ENCODE results near the gene ADGB. TPM values are rescaled to one million over a fixed set of nuclear protein-coding genes. Genes with fewer than 3 reads are reported as not detected.

ADGB gene
- total and polyA plus RNA-seq, 4 experiments from 2014 or later = not detected

DNA sequence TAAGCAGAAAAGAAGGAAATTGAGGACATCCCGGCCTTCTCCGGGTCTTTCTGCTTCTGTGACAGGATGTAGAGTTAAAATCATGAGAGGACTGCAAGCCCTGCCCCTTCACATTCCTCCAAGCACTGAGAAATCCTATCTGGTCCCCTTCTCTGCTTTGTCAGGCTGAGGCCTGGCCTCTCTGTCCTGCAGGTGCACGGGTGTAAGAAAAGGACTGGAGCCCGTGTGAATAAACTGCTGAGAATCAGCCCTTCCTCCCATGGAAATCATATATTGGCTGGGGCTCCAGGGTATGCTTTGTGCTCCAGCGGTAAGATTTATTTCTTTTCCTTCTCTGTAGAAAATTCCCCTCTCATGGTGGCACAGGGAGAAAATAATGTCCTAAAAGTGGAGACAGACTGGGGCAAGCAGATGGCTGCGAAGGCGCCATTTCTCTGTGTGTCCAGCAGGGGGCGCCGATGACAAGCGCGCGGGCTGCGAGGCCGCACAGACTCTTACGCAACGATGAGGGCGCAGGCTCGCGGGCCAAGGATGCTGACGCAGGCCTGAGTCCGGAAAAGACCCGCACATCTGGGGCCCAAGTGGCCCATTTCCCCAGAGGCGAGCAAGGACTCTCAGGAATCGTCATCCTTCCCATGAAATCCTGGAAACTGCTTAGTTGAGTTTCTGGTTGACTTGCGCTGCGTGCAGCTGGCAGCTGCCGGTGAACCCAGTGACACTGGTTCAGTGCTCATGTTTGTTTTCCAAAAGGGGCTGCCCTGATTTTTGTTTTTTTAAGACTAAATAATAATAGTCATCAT, 258.6 kb downstream of the ADGB start:
- H3K27ac ChIP-seq (ENCODE audit: low read depth, low read length) = no peak overlapping the region

DNA sequence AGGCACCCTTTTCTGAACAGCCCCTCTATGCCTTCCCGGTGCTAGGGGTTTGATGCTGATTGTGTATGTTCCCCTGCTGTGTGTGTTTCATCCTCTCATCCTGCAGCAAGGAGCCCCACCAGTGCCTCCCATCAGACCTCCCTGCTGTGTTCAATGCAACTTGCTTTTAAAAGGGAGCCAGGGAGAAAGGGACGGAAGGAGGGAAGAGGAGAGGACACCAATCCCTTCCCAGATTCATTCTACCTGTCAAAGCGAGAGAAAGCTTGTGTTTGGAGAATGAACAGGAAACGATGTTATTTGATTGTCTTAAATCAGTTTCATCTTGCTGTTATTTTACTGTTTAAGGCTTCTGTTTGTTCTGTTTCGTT, 259.2 kb downstream of the ADGB start:
- POLR2A ChIA-PET (ENCODE audit: partially characterized antibody) = no interaction called here
- H3K4me1 Mint-ChIP-seq = peaks cover 0 to 3% (median under 1%) of the 10 kb centered on the region in 4 donors
- no peaks in the 10 kb centered on the region for H3K9me3 ChIP-seq (ENCODE audit: control insufficient read depth in 1 of 2, low read length in 2 of 2)
- no peak for DNase-seq
- H3K4me1 ChIP-seq (ENCODE audit: insufficient read depth, low read length) = peaks cover 5% of the 10 kb centered on the region
- H3K27ac Mint-ChIP-seq = peak overlapping the region in 1 of 7 donors; percentile 58
- peaks cover 0 to 4% (median 0%) of the 10 kb centered on the region in 8 donors for H3K9me3 Mint-ChIP-seq
- H3K27me3 ChIP-seq (ENCODE audit: insufficient read depth, low read length) = no peaks in the 10 kb centered on the region
- intact Hi-C loops (cut with micrococcal nuclease) = loop anchor here (1.0 to 5.0 kb wide), 5 partner anchors 344 to 1606 kb away; partner anchors contain the start of gene STXBP5
- H3K27me3 Mint-ChIP-seq = peaks cover 0 to 2% of the 10 kb centered on the region in 2 donors
- no peaks in the 10 kb centered on the region for H3K36me3 Mint-ChIP-seq
- CTCF ChIA-PET (ENCODE audit: partially characterized antibody) = interaction anchor here (0.7 to 3.7 kb wide), 5 partner anchors 20 to 430 kb away, joined by 3 to 21 read pairs (median 4); no protein-coding TSS in a partner anchor
- H3K4me3 Mint-ChIP-seq = peak overlapping the region in 6 of 8 donors; percentile 36 to 68 (median 54)
- H3K36me3 ChIP-seq (ENCODE audit: insufficient read depth, low read length) = no peaks in the 10 kb centered on the region
- no peak overlapping the region for H3K27ac ChIP-seq (ENCODE audit: low read depth, low read length)
- no peak overlapping the region for H3K4me3 ChIP-seq (ENCODE audit: low read length in 2 of 2)

More for the DNA sequence above, 258.6 kb downstream of the ADGB start:
- peak; percentile 51 to 72 (median 64) for DNase-seq
- Mint-ChIP-seq H3K27ac (peak overlapping the region in 2 of 7 donors; percentile 21 to 58), H3K4me3 (peak overlapping the region in 6 of 8 donors; percentile 7 to 68 (median 42)), H3K9me3 (peaks cover 0 to 4% (median 0%) of the 10 kb centered on the region in 8 donors), H3K4me1 (peaks cover 0 to 3% (median under 1%) of the 10 kb centered on the region in 4 donors), H3K27me3 (peaks cover 2% of the 10 kb centered on the region in 2 donors), H3K36me3 (no peaks in the 10 kb centered on the region)
- no peaks in the 10 kb centered on the region for H3K36me3 ChIP-seq (ENCODE audit: insufficient read depth, low read length)
- no peaks in the 10 kb centered on the region for H3K27me3 ChIP-seq (ENCODE audit: insufficient read depth, low read length)
- H3K4me1 ChIP-seq (ENCODE audit: insufficient read depth, low read length) = peaks cover 5% of the 10 kb centered on the region
- ChIA-PET CTCF (ENCODE audit: partially characterized antibody) (interaction anchor here (0.7 to 3.7 kb wide), 12 partner anchors 10 to 1312 kb away, joined by 3 to 21 read pairs (median 4); no protein-coding TSS in a partner anchor), POLR2A (ENCODE audit: partially characterized antibody) (no interaction called here)
- H3K4me3 ChIP-seq (ENCODE audit: low read length in 2 of 2) = peak overlapping the region in 1 of 2 donors; percentile 46
- intact Hi-C loops (cut with micrococcal nuclease) = loop anchor here (1.0 to 5.0 kb wide), 5 partner anchors 345 to 1607 kb away; partner anchors contain the start of gene STXBP5
- no peaks in the 10 kb centered on the region for H3K9me3 ChIP-seq (ENCODE audit: control insufficient read depth in 1 of 2, low read length in 2 of 2)

DNA sequence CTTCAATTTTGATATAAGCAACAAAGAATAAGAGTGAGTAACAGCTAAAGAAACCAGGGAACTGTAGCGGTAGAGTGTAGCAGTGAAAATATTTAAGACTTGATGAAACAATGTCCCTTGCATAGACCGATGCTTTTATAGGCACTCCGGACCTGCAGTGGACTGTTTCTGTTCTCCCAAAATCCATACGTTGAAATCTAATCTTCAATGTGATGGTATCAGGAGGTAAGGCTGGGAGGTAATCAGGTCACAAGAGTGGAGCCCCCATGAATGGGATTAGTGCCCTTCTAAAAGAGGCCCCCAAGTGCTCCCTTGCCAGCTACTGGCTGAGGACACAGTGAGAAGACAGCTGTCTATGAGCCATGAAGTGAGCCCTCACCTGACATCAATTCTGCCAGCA, 260.4 kb downstream of the ADGB start:
- no peak overlapping the region for H3K27ac Mint-ChIP-seq
- intact Hi-C loops (cut with micrococcal nuclease) = loop anchor here (5.0 kb wide), 2 partner anchors 343 to 523 kb away; partner anchors contain the start of gene STXBP5
- peaks cover 0 to 4% (median 0%) of the 10 kb centered on the region in 8 donors for H3K9me3 Mint-ChIP-seq
- ChIA-PET CTCF (ENCODE audit: partially characterized antibody) (interaction anchor here (1.2 to 3.7 kb wide), 3 partner anchors 25 to 427 kb away, joined by 4 to 21 read pairs (median 10); no protein-coding TSS in a partner anchor), POLR2A (ENCODE audit: partially characterized antibody) (no interaction called here)
- H3K36me3 Mint-ChIP-seq = no peaks in the 10 kb centered on the region
- H3K4me3 Mint-ChIP-seq = no peak overlapping the region
- Histone ChIP-seq H3K9me3 (ENCODE audit: control insufficient read depth in 1 of 2, low read length in 2 of 2) (no peaks in the 10 kb centered on the region), H3K27ac (ENCODE audit: low read depth, low read length) (no peak overlapping the region), H3K4me3 (ENCODE audit: low read length in 2 of 2) (no peak overlapping the region), H3K4me1 (ENCODE audit: insufficient read depth, low read length) (peaks cover 5% of the 10 kb centered on the region), H3K27me3 (ENCODE audit: insufficient read depth, low read length) (no peaks in the 10 kb centered on the region), H3K36me3 (ENCODE audit: insufficient read depth, low read length) (no peaks in the 10 kb centered on the region)
- H3K27me3 Mint-ChIP-seq = peaks cover 0 to 2% of the 10 kb centered on the region in 2 donors
- H3K4me1 Mint-ChIP-seq = peaks cover 0 to 3% (median under 1%) of the 10 kb centered on the region in 4 donors
- DNase-seq = no peak

DNA sequence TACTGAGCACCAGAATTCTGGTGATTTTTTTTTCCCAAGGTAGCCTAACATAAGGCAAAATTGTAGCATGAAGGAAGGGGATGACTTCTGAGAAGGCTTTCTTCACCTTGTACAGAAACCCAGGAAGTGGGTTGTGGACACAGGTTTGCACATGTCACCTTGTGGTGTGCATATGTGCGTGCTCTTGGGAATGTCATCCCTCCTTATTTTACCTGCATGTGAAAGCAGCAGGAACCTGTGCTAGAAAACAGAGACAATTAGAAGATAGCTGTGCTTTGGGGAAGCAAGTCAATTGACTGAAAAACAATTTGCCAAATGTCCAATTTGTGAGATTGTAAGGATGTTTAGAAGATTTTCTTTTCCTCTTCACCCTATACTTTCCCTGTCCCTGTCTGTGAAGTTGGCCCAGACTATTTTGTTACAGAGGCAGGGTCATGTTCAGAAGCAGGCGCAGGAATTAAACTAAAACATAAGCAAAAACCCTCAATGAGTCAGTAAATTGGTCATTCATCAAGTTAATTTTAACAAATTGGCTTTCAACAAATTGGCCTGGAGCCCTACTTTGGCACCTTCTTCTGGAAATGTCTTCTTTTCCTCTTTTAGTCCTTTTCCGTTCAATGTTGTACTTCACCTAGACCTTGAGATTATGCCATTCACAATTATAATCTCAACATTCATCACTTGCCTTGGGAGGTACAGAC, 261.2 kb downstream of the ADGB start:
- ChIA-PET CTCF (ENCODE audit: partially characterized antibody) (no interaction called here), POLR2A (ENCODE audit: partially characterized antibody) (no interaction called here)
- Histone ChIP-seq H3K4me1 (ENCODE audit: insufficient read depth, low read length) (peaks cover 5% of the 10 kb centered on the region), H3K9me3 (ENCODE audit: control insufficient read depth in 1 of 2, low read length in 2 of 2) (no peaks in the 10 kb centered on the region), H3K4me3 (ENCODE audit: low read length in 2 of 2) (no peak overlapping the region), H3K27me3 (ENCODE audit: insufficient read depth, low read length) (no peaks in the 10 kb centered on the region), H3K27ac (ENCODE audit: low read depth, low read length) (no peak overlapping the region), H3K36me3 (ENCODE audit: insufficient read depth, low read length) (no peaks in the 10 kb centered on the region)
- H3K27ac Mint-ChIP-seq = no peak overlapping the region
- DNase-seq = no peak
- peaks cover 0 to 3% (median under 1%) of the 10 kb centered on the region in 4 donors for H3K4me1 Mint-ChIP-seq
- H3K27me3 Mint-ChIP-seq = peaks cover 0 to 2% of the 10 kb centered on the region in 2 donors
- no peak overlapping the region for H3K4me3 Mint-ChIP-seq
- no peaks in the 10 kb centered on the region for H3K36me3 Mint-ChIP-seq
- intact Hi-C loops (cut with micrococcal nuclease) = loop anchor here (5.0 kb wide), 2 partner anchors 342 to 522 kb away; partner anchors contain the start of gene STXBP5
- H3K9me3 Mint-ChIP-seq = peaks cover 0 to 4% (median 0%) of the 10 kb centered on the region in 8 donors

DNA sequence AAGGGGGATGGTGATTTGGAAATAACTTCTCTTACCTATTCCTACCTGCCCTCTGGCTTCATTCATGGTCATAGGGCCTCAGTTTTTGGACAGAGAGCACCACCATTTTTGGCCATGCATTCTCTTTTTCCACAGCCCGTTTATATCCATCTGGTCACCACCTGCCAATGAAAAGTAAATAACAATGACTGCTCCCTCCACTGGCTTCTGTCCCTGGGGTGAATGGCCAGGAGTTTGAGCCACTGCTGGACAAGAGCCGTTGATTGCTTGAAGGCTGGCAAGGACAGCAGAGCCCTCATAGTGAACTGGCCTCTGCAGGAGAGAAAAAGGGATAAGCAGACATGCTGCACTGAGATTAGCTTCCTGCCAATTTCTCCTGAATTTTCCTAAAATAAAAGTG, 261.8 kb downstream of the ADGB start:
- intact Hi-C loops (cut with micrococcal nuclease) = no loop called here
- ChIA-PET POLR2A (ENCODE audit: partially characterized antibody) (no interaction called here), CTCF (ENCODE audit: partially characterized antibody) (no interaction called here)
- H3K4me1 Mint-ChIP-seq = peaks cover 0 to 3% (median under 1%) of the 10 kb centered on the region in 4 donors
- no peak overlapping the region for H3K4me3 Mint-ChIP-seq
- H3K27me3 Mint-ChIP-seq = peaks cover 0 to 2% of the 10 kb centered on the region in 2 donors
- Histone ChIP-seq H3K27me3 (ENCODE audit: insufficient read depth, low read length) (no peaks in the 10 kb centered on the region), H3K4me3 (ENCODE audit: low read length in 2 of 2) (no peak overlapping the region), H3K27ac (ENCODE audit: low read depth, low read length) (no peak overlapping the region), H3K4me1 (ENCODE audit: insufficient read depth, low read length) (peaks cover 5% of the 10 kb centered on the region), H3K36me3 (ENCODE audit: insufficient read depth, low read length) (no peaks in the 10 kb centered on the region), H3K9me3 (ENCODE audit: control insufficient read depth in 1 of 2, low read length in 2 of 2) (no peaks in the 10 kb centered on the region)
- H3K27ac Mint-ChIP-seq = no peak overlapping the region
- peaks cover 0 to 4% (median 0%) of the 10 kb centered on the region in 8 donors for H3K9me3 Mint-ChIP-seq
- DNase-seq = no peak
- no peaks in the 10 kb centered on the region for H3K36me3 Mint-ChIP-seq

DNA sequence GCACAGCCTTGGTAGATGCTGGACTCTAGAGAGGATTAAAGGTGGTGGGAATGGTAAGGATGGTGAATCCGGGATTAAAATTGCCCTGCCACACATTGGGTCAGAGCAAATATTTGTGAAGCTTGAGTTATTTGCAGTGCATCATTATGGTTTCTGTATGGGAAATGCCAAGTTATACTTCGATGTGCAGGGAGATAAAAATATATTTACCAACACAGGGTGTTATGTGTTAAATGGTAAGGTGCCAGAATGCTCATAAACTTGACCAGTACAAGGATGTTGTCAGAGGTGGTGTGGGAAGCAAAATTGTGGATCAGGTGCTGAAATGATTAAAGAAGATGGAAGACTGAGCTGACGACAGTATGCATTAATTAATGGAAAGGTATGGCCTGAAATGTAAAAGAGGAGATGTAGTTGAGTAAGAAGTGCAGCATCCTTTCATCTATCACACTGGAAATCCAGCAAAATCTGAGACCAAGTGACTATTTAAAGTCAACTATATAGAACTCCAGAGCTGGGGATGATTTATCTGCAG, 262.3 kb downstream of the ADGB start:
- POLR2A ChIA-PET (ENCODE audit: partially characterized antibody) = no interaction called here
- no peaks in the 10 kb centered on the region for H3K9me3 ChIP-seq (ENCODE audit: control insufficient read depth in 1 of 2, low read length in 2 of 2)

More for the DNA sequence above, 262.3 kb downstream of the ADGB start:
- CTCF ChIA-PET (ENCODE audit: partially characterized antibody) = no interaction called here
- Histone ChIP-seq H3K27me3 (ENCODE audit: insufficient read depth, low read length) (no peaks in the 10 kb centered on the region), H3K27ac (ENCODE audit: low read depth, low read length) (no peak overlapping the region), H3K4me3 (ENCODE audit: low read length in 2 of 2) (no peak overlapping the region), H3K4me1 (ENCODE audit: insufficient read depth, low read length) (peaks cover 5% of the 10 kb centered on the region), H3K36me3 (ENCODE audit: insufficient read depth, low read length) (no peaks in the 10 kb centered on the region)
- intact Hi-C loops (cut with micrococcal nuclease) = no loop called here
- no peak for DNase-seq
- Mint-ChIP-seq H3K27ac (no peak overlapping the region), H3K4me1 (peaks cover 0 to 3% (median under 1%) of the 10 kb centered on the region in 4 donors), H3K9me3 (peaks cover 0 to 2% (median 0%) of the 10 kb centered on the region in 8 donors), H3K4me3 (no peak overlapping the region), H3K36me3 (no peaks in the 10 kb centered on the region), H3K27me3 (peaks cover 0 to 2% of the 10 kb centered on the region in 2 donors)
